Stimulated activated CD8-positive, alpha-beta memory T cell treated with anti-CD3 and anti-CD28 coated beads, Interleukin-4, amount 100 ng/mL, for 4 hours (primary cell): ENCODE measurements around the gene AGR3.

Source experiments
- DNase-seq, 2 donors: peaks; one replicate each; pipeline ENCODE4 v3.0.0-alpha.2; 2020; ENCODE audit warnings: low read depth in 2 of 2, low spot score in 1 of 2

The AGR3 gene

DNA sequence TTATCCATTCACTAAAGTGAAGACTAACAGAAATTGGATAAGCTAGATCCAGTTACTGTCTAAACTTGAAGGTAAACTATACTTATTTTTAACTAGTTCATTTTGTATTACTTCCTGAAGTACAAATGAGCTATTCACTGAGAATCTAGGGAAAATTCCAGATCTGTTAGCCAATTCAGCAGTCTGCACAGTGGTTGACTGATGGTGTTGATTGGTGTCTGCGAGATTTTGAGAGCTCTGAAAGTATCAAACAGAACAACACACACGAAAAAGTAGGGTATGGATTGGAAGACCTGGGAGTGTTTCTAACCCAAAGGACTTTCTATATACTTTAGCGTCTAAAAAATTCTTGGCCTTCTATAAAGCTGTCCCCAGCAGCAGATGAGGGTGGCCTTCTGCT lies 43.4 kb downstream of the AGR3 start:
- DNase-seq: no peak

DNA sequence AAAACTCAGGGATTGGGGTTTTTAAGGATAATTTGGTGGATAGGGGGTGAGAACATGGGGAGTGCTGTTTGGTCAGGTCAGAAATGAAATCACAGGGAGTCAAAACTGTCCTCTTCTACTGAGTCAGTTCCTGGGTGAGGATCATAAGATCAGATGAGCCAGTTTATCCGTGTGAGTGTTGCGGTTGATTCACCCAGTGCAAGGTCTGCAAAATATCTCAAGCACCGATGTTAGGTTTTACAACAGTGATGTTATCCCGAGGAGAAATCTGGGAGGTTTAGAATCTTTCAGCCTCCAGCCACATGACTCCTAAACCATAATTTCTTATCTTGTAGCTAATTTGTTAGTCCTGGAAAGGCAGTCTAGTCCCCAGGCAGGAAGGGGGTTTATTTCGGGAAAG lies 45.3 kb downstream of the AGR3 start:
- no peak for DNase-seq

DNA sequence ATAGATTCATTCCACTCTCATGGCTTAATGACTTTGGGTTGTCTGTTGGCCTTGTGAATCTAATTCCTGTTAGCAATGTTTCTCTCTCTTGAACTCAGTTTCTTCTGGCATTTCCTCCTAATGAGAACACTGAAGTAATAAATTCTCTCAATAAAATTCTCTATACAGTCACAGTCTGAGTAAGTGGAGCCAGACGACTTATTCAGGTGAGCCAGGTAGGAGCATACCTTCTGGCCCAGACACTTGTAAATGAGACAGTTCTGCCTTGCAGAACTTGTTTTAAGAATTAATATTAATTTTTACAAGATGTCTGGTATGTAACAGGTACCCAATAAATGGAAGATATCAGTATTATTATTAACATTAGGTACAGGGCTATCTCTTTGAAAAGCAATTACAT lies 48.4 kb downstream of the AGR3 start:
- no peak for DNase-seq

- no peak for DNase-seq
These were observed 55.7 kb downstream of the AGR3 start for GRCh38 chr7:16826060-16826459.

- no peak for DNase-seq
These were observed 59.8 kb downstream of the AGR3 start for GRCh38 chr7:16822029-16822428.

DNA sequence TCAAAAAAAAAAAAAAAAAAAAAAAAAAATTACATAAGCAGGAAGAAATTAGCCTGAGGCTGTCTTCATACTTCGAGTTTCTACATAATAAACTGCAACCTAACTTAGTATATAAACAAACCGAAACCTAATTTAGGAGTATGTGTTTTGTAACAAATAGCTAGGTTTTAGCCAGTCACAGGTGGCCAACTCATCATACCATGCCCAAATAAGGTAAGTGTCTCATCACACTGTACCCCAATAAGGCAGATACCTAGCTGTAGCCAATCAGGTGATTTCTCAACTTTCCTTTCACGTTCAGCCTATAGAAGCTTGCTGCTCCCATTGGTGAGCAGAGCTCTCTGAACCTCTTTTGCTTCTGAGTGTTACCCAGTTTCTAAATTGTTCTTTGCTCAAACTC lies 63.1 kb downstream of the AGR3 start:
- DNase-seq: no peak

GRCh38 chr7:16817536-16817935 lies 64.2 kb downstream of the AGR3 start:
- DNase-seq: no peak

GRCh38 chr7:16816824-16817223 lies 65.0 kb downstream of the AGR3 start:
- DNase-seq: no peak

- no peak for DNase-seq
These were observed 66.8 kb downstream of the AGR3 start for GRCh38 chr7:16815001-16815400.

DNA sequence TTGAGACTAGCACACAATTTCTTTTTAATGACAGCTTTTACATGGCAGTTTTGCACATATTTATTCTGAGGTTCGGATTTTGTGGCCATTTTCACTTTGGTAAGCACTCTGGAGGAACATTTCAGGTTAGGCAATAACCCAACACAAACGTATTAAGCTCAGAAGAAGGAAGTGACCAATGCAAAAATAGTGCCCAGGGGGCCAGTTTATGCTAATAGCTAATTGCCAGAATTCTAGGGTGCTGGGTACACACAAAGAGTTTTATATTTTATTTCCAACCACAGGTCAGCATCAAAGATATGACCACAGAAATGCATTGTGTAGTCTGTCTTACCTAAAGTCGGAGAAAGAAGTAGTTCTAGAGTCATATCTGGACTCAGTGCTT lies 68.6 kb downstream of the AGR3 start:
- no peak for DNase-seq

GRCh38 chr7:16812542-16813231 lies 69.1 kb downstream of the AGR3 start:
- DNase-seq: no peak

DNA sequence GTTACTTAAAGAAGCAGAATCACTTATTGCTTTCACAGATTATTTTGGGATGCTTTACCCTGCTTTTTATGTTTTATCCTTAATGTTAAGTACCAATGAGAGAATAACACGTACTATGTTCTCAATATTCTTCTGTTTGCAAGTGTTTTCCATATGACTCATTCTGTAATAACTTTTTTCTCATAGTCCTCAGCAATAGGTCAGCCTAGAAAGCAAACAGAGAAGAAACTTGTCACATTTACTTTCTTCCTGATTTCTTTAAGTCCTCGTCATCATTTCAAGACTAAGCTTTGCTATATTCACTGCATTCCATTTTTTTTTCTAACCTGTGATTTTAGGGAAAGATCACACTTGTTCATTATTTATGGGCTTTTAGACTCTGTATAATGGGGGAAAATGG lies 70.2 kb downstream of the AGR3 start:
- DNase-seq: no peak

- no peak for DNase-seq
These were observed 71.2 kb downstream of the AGR3 start for GRCh38 chr7:16810573-16810972.

DNA sequence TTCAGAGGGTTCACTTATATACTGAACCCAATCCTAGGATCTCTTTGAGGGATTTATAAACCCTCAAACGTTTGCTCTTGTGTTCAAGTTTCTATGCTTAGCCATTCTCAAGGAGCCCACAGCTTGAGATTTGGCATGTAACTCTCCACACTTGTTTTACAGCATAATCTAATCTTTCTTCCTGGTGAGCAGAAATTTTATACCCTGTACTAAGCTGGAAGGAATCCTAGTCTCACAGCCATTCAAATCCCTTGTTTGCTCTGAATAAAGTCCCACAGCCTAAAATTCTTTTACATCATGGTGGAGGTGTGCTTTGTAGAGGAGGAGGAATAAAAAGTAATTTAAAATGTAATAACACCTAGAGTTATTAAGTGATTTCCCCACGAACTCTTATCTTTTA lies 71.7 kb downstream of the AGR3 start:
- DNase-seq: no peak
